ENCODE results near the gene B4GALT5. TPM values are rescaled to one million over a fixed set of nuclear protein-coding genes. Genes with fewer than 3 reads are reported as not detected.
A peak's percentile ranks its signal among the peaks of the same experiment; 100 is the strongest.
"Not testable (repeated sequence)": the region's sequence is repeated elsewhere in the genome, so short reads cannot be mapped to it uniquely, and the experiment has no call there.

Gene B4GALT5
- total RNA-seq, 1 donor from 2014 or later = 44.0 TPM

DNA sequence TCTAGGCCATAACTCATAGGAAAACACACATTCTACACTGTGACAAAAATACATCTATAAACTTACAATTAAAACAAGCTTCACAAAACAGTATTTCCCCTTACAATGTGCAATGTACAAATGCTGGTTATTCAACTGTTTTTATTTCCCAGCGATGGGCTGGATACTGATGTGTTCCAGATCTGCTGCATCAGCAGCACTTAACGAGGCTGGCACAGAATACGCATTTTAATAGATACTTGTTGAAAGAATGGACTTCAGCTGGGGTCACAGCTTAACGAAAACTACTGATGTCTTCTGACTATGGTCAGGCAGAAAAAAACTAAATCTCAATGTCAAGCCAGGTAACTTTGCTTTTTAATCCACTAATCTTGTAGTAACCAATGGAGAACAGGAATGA is 70.9 kb downstream of the B4GALT5 start:
- no peak for ATAC-seq
- intact Hi-C loops (cut with DNase I) = no loop called here
- no peak for DNase-seq (ENCODE audit: missing footprints)

DNA sequence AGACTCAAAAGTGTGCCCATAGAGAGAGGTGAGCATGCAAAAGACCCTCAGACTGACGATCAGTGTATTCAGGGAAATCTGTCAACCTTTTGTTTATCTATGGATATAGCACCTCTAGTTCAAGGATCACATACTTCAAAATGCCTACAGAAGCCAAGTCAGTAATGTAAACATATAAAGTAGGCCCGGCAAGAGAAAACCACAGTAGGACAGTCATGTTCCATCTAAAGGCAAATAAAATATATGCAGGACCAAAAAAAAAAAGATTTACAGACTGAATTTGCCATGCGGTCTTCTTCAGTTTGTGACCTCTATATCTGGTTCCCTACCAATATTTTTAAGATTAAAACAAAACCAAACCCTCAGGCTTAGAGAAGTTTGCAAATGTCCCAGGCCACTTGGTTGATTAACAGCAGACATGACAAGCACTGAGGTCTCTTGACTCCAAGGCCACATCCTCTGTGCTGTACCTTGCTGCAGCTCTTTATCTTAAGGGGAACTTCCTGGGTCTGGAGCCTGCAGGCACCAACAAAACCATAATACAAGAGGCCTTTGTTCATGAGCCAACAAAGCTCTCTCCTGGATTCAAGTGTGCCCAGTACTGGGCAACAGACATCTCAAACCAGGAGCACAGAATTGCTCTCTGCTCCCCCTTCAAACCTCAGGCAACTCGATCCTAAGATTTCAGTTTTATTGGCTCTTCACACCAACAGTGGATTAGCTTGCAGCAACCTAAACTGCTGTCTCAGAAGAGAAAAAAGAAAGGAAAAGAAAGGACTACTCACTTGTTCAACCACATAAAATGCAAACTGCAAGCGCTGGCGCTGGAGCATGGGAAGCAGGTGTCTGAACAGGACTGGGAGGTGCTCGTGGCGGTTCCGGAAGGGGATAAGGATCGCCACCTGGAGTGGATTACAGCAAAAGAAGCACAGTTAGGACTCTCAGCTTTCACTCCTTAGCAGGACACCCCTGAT is 71.7 kb downstream of the B4GALT5 start:
- DNase-seq (ENCODE audit: missing footprints) (no peak), ATAC-seq (no peak)
- intact Hi-C loops (cut with DNase I) = no loop called here

- intact Hi-C loops (cut with DNase I) = loop anchor here (5.0 kb wide), 1 partner anchor 75 kb away; the partner anchor contains the start of gene B4GALT5
- DNase-seq (ENCODE audit: missing footprints) (no peak), ATAC-seq (peak; percentile 53)
Observed at GRCh38 chr20:49637046-49637637, 76.5 kb downstream of the B4GALT5 start.

GRCh38 chr20:49636447-49636846 is 77.2 kb downstream of the B4GALT5 start:
- ATAC-seq (peak; percentile 90), DNase-seq (ENCODE audit: missing footprints) (peak; percentile 84)
- intact Hi-C loops (cut with DNase I) = loop anchor here (5.0 kb wide), 1 partner anchor 76 kb away; the partner anchor contains the start of gene B4GALT5

- ATAC-seq (no peak), DNase-seq (ENCODE audit: missing footprints) (no peak)
- intact Hi-C loops (cut with DNase I) = loop anchor here (1.0 to 5.0 kb wide), 2 partner anchors 21 to 76 kb away; partner anchors contain the start of gene B4GALT5
Observed at GRCh38 chr20:49635866-49636265, 77.8 kb downstream of the B4GALT5 start.

DNA sequence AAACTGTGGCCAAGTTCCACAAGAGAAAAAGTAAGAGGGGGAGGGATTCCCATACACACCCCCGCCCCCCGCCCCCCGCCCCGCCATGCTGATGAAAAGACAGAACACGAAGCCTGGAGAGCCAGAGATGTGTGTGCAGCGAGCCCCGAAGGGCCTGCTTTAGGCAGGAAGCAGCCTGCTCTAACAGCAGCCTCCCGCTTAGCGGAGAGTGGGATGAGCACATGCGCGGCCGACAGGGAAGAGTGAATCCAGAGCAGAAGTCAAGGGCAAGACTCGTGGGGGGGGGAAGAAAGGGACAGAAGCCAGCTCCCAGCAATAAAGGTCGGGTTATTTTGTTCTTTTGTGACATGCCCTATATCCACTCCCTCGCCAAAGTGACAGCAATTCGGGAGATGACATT is 78.5 kb downstream of the B4GALT5 start:
- ATAC-seq (peak; percentile 61), DNase-seq (ENCODE audit: missing footprints) (peak; percentile 74)
- intact Hi-C loops (cut with DNase I) = loop anchor here (1.0 to 5.0 kb wide), 2 partner anchors 20 to 77 kb away; partner anchors contain the start of gene B4GALT5

GRCh38 chr20:49634116-49634515 is 79.6 kb downstream of the B4GALT5 start:
- ATAC-seq = no peak
- no peak for DNase-seq (ENCODE audit: missing footprints)
- intact Hi-C loops (cut with DNase I) = loop anchor here (5.0 kb wide), 1 partner anchor 178 kb away; the partner anchor contains the start of gene SLC9A8

DNA sequence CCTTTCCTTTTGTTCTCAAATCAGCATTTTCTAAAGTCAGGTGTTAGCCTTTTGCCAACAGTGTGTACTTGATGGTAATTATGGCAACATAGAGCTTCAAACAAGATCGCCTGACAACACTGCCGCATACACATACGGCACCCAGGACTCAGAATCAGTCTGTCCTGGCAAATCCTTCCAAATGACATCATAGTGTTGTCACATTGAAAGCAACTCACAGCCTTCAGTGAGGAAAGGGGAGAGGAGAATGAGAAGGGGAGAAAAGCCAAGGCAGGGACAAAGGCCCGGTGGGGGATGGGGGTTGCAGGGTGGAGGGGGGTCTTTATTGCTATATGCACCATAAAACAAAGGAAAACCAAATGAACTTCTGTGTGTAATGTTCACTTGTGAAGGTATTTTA is 80.0 kb downstream of the B4GALT5 start:
- ATAC-seq = no peak
- no peak for DNase-seq (ENCODE audit: missing footprints)
- intact Hi-C loops (cut with DNase I) = loop anchor here (5.0 kb wide), 1 partner anchor 179 kb away; the partner anchor contains the start of gene SLC9A8

- intact Hi-C loops (cut with DNase I) = loop anchor here (5.0 kb wide), 1 partner anchor 179 kb away; the partner anchor contains the start of gene SLC9A8
- no peak for DNase-seq (ENCODE audit: missing footprints)
- no peak for ATAC-seq
Observed at GRCh38 chr20:49633023-49633422, 80.7 kb downstream of the B4GALT5 start.

- intact Hi-C loops (cut with DNase I) = loop anchor here (5.0 kb wide), 1 partner anchor 180 kb away; the partner anchor contains the start of gene SLC9A8
- no peak for ATAC-seq
- no peak for DNase-seq (ENCODE audit: missing footprints)
Observed at GRCh38 chr20:49631856-49632418, 81.7 kb downstream of the B4GALT5 start.

- intact Hi-C loops (cut with DNase I) = loop anchor here (5.0 kb wide), 1 partner anchor 181 kb away; the partner anchor contains the start of gene SLC9A8
Observed at GRCh38 chr20:49631061-49631716, 82.5 kb downstream of the B4GALT5 start.

DNA sequence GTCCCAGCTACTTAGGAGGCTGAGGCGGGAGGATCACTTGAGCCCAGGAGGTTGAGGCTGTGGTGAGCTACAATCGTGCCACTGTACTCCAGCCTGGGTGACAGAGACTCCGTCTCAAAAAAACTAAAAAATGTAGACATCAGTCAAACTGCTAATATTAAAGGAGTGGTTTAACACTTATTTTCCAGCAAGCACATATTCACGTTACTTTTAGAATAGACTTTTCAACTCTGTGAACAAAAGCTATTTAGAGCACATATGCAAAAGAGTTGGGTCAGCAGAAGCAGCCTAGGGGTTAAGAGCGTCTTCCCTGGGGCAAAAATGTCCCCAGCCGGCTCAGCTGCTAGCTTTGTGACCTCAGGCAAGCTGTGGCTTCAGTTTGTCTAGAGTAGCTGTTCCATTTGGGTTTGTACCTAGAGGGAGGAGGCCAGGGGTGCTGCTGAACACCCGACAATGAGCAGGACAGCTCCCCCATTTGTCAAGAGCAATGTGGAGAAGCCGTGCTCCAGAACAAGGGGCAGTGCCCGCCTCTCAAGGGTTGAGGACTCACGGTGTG is 83.2 kb downstream of the B4GALT5 start:
- DNase-seq (ENCODE audit: missing footprints) (no peak), ATAC-seq (peak; percentile 7)
- intact Hi-C loops (cut with DNase I) = loop anchor here (5.0 kb wide), 1 partner anchor 182 kb away; the partner anchor contains the start of gene SLC9A8

More at GRCh38 chr20:49631061-49631716, 82.5 kb downstream of the B4GALT5 start:
- peak; percentile 30 for ATAC-seq
- DNase-seq (ENCODE audit: missing footprints) = no peak

GRCh38 chr20:49629606-49630005 is 84.1 kb downstream of the B4GALT5 start:
- intact Hi-C loops (cut with DNase I) = loop anchor here (5.0 kb wide), 1 partner anchor 183 kb away; the partner anchor contains the start of gene SLC9A8
- ATAC-seq = no peak
- no peak for DNase-seq (ENCODE audit: missing footprints)

DNA sequence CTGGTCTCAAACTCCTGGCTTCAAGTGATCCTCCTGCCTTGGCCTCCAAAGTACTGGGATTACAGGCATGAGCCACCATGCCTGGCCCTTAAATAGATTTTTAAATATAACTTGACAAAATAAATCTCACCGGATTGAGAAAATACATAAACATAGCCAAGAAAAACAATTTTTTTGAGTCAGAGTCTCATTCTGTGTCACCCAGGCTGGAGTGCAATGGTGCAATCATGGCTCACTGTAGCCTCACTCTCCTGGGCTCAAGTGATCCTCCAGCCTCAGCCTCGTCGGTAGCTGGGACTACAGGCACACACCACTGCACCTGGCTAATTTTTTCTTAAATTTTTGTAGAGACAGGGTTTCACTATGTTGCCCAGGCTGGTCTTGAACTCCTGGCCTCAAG is 85.4 kb downstream of the B4GALT5 start:
- intact Hi-C loops (cut with DNase I); DNase-seq (ENCODE audit: missing footprints); ATAC-seq: not testable (repeated sequence)

DNA sequence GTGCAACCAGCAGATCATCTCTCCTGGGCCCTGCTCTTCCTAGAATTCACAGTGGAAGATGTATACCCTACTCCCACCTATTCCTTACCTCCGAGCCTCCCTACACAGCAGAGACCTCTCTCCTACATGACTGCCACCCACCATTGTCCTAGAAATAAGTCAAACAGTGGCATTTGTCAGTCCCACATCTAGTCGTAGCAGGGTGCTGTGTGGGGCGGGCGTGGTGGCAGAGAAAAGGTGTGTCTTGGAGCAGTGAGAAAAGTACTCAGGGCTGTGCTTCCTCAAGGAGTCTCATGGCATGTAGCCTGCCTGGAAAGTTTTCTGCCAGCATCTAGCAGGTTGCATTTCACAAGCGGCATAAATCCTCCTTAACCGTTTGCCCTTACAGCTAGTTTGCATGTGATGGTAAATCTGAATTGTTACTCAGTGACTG is 86.3 kb downstream of the B4GALT5 start:
- ATAC-seq (no peak), DNase-seq (ENCODE audit: missing footprints) (no peak)
- intact Hi-C loops (cut with DNase I) = no loop called here

- DNase-seq (ENCODE audit: missing footprints); ATAC-seq; intact Hi-C loops (cut with DNase I): not testable (repeated sequence)
Observed at GRCh38 chr20:49624988-49625387, 88.7 kb downstream of the B4GALT5 start.

GRCh38 chr20:49624317-49624716 is 89.4 kb downstream of the B4GALT5 start:
- DNase-seq (ENCODE audit: missing footprints) = no peak
- intact Hi-C loops (cut with DNase I) = no loop called here
- ATAC-seq = no peak

DNA sequence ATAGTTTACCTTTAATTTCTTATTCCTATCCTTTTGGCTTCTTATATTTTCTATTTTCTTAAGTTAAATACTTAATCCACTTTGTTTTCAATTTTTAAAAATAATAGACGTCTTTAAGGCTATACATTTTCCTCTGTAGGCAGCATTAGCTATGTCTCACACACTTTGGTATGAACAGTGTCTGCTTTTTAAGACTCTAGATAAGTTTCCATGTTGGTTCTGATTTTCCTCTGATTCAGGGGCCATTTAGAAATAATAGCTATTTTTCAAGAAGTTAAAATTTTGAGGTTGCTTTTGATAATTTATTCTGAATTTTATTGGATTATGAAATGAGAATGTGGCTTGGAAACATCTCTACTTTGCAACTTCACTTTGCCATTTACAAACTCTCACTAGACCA is 91.4 kb downstream of the B4GALT5 start:
- DNase-seq (ENCODE audit: missing footprints) (no peak), ATAC-seq (no peak)
- intact Hi-C loops (cut with DNase I) = no loop called here
